Measurements from ENCODE around the gene ARHGEF18. TPM values are rescaled to one million over a fixed set of nuclear protein-coding genes. Genes with fewer than 3 reads are reported as not detected.
A peak's percentile ranks its signal among the peaks of the same experiment; 100 is the strongest.

The ARHGEF18 gene
- total RNA-seq, 2 experiments from 2014 or later, result 43.6 to 56.4 TPM

DNA sequence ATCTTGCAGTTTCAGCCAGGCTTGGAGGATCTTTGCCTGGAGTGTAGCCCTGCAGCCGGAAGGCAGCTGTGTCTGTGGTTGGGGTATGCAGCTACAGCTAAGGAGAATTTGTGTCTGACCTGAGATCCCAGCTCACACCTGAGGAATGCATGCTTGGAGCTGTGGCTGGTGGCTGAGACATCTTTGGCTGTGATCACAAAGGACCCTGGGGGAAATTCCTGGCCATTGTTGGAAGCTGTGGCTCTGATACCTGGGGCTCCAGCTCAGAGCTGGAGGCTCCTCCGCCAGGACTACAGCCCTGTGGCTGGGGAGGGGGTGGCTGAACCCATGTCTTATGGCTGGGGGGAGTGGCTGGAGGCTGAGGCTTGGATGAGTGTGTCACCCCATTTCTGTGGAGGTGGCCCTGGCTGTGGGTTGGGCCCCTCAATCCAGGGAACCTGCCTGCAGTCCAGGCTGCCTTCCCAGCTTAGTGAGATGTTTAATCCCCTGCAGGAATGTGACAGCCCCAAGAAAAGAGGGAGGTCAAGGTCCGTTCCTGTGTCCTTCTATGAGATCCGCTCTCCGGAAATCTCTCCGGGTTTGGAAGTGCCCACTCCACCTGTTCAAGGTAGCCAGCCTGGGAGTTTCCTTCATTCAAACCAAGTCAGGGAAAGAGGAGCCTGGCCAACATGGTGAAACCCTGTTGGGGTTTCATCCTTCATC, 27.6 kb downstream of the ARHGEF18 start:
- Mint-ChIP-seq H3K36me3 (peaks cover 7% of the 10 kb centered on the region), H3K9me3 (ENCODE audit: low read depth) (no peaks in the 10 kb centered on the region), H3K4me1 (no peaks in the 10 kb centered on the region), H3K4me3 (no peak overlapping the region), H3K27me3 (no peaks in the 10 kb centered on the region), H3K27ac (no peak overlapping the region)
- ATAC-seq (no peak), DNase-seq (no peak)
- CTCF ChIA-PET, result interaction anchor here (0.5 to 0.8 kb wide), 2 partner anchors 21 to 219 kb away, joined by 3 read pairs; partner anchors contain the start of gene CAMSAP3

DNA sequence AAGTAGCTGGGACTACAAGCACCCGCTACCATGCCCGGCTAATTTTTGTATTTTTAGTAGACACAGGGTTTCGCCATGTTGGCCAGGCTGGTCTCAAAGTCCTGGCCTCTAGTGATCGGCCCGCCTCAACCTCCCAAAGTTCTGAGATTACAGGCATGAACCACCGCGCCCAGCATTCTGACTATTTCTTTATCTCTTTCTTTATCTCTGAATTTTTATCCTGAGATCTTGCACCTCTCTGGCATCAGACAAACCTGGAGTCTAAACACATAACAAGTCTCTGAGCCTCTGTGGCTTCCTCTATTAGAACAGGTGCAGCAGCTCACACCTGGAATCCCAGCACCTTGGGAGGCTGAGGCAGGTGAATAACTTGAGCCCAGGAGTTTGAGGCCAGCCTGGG, 28.5 kb downstream of the ARHGEF18 start:
- ATAC-seq (no peak), DNase-seq (no peak)
- no peaks in the 10 kb centered on the region for H3K9me3 Mint-ChIP-seq (ENCODE audit: low read depth)
- H3K27me3 Mint-ChIP-seq, result no peaks in the 10 kb centered on the region
- CTCF ChIA-PET, result no interaction called here
- peaks cover 5% of the 10 kb centered on the region for H3K36me3 Mint-ChIP-seq
- H3K4me3 Mint-ChIP-seq, result no peak overlapping the region
- H3K27ac Mint-ChIP-seq, result no peak overlapping the region
- H3K4me1 Mint-ChIP-seq, result no peaks in the 10 kb centered on the region

DNA sequence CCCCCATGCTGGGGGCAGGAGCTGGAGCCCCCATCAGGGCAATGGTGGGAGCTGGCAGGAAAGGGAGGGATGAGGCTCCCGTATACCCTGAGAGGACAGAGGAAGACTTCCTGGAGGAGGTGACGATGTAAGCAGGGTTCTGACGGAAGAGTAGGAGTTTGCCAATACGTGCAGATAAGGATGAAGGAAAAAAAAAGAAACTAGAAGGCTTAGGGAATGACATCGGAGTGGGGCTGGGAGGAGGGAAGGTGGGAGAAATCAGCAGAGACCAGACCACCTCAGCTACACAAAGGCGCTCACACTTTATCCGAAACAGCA, 32.3 kb downstream of the ARHGEF18 start:
- no peak for ATAC-seq
- Mint-ChIP-seq H3K4me3 (no peak overlapping the region), H3K27me3 (no peaks in the 10 kb centered on the region), H3K9me3 (ENCODE audit: low read depth) (no peaks in the 10 kb centered on the region), H3K36me3 (peaks cover 5% of the 10 kb centered on the region), H3K4me1 (peaks cover 2% of the 10 kb centered on the region), H3K27ac (no peak overlapping the region)
- CTCF ChIA-PET, result interaction anchor here (0.7 to 2.9 kb wide), 8 partner anchors 9 to 137 kb away, joined by 3 to 21 read pairs (median 4); no protein-coding TSS in a partner anchor
- DNase-seq, result no peak

DNA sequence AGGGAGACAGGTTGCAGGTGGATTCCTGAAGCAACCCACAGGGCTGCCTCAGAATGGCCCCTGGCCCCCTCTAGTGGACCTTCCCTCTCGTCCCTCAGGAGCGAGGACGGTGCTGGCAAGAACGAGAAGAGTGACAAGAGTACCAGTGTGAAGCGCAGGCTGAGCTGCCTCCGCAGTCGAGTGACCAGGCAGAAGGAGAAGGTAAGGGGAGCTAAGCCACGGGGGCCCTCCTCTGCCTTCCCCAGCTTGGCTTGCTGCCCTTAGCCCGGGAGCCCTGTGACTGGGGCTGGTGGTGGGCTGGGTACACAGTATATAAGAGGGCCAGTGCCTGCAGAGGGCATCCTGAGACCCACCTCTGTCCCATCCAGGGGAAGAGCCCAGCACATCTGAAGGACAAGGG, 34.0 kb downstream of the ARHGEF18 start:
- Mint-ChIP-seq H3K9me3 (ENCODE audit: low read depth) (no peaks in the 10 kb centered on the region), H3K27ac (no peak overlapping the region), H3K36me3 (peaks cover 7% of the 10 kb centered on the region), H3K4me3 (no peak overlapping the region), H3K4me1 (peaks cover 10% of the 10 kb centered on the region), H3K27me3 (no peaks in the 10 kb centered on the region)
- CTCF ChIA-PET, result interaction anchor here (0.8 to 2.1 kb wide), 5 partner anchors 16 to 234 kb away, joined by 3 to 11 read pairs (median 3); no protein-coding TSS in a partner anchor
- DNase-seq, result no peak
- no peak for ATAC-seq

DNA sequence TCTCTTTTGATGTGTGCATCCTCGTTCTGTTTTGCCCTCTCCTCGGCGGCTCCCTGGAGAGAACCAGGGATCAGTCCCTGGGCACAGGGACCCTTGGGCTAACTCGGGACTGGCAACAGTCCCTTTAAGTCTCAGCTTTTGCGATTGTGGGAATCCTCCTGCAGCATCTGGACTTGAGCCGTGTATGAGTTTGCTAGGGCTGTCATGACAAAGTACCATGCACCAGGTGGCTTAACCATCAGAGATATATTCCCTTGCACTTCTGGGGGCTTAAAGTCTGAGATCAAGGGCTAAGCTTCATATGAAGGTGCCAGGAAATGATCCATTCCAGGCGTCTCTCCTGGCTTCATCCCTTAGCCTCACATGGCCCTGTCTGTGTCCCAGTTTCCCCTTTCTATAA, 34.5 kb downstream of the ARHGEF18 start:
- H3K27ac Mint-ChIP-seq, result no peak overlapping the region
- CTCF ChIA-PET, result interaction anchor here (0.8 to 2.1 kb wide), 4 partner anchors 16 to 54 kb away, joined by 3 to 11 read pairs (median 4); no protein-coding TSS in a partner anchor

DNA sequence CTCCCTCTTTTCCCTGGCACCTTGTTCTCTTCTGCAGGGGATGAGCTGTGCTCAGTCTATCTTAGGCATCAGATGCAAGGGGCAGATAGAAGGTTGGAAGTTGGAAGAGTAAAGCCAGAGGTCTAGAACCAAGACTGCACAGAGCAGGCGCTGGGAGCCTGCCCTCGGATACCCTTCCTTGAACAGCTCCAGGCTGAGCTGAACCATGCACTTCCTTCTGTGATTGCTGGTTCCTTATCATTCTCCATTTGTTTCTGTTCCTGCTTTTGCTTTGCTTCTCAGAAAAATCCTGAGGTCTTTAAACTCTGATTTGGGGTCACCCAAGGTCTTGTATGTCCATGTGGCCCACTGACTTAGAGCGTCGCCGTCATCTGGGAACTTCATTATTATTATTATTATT, 36.3 kb downstream of the ARHGEF18 start:
- Mint-ChIP-seq H3K27me3 (no peaks in the 10 kb centered on the region), H3K36me3 (peaks cover 9% of the 10 kb centered on the region), H3K4me3 (no peak overlapping the region), H3K4me1 (peaks cover 12% of the 10 kb centered on the region), H3K9me3 (ENCODE audit: low read depth) (no peaks in the 10 kb centered on the region), H3K27ac (no peak overlapping the region)
- CTCF ChIA-PET, result interaction anchor here (0.9 to 1.0 kb wide), 2 partner anchors 31 to 60 kb away, joined by 3 read pairs; no protein-coding TSS in a partner anchor
- ATAC-seq, result no peak
- no peak for DNase-seq

More for the DNA sequence above, 34.5 kb downstream of the ARHGEF18 start:
- ATAC-seq, result no peak
- no peaks in the 10 kb centered on the region for H3K27me3 Mint-ChIP-seq
- H3K36me3 Mint-ChIP-seq, result peaks cover 8% of the 10 kb centered on the region
- DNase-seq, result no peak
- H3K9me3 Mint-ChIP-seq (ENCODE audit: low read depth), result no peaks in the 10 kb centered on the region
- peaks cover 12% of the 10 kb centered on the region for H3K4me1 Mint-ChIP-seq
- no peak overlapping the region for H3K4me3 Mint-ChIP-seq

DNA sequence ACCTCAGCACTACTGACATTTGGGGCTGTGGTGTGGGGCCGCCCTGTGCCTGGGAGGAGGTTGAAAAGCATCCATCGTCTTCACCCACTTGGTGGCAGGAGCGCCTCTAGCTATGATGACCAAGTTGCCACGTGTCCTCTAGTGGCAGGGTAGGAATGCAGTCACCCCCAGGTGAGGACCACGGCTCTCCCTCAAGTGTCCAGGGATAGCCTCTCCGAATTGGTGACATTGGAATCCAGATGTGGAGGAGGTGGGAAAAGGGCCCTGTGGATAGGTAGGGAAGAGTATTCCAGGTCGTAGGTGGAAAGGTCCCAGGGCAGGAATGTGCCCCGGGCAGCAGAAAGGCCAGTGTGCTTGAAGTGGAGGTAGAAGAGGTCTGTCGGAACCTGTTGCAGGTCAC, 37.6 kb downstream of the ARHGEF18 start:
- no peak for DNase-seq
- H3K27me3 Mint-ChIP-seq, result no peaks in the 10 kb centered on the region
- ATAC-seq, result peak; percentile 23
- H3K4me1 Mint-ChIP-seq, result peaks cover 12% of the 10 kb centered on the region
- peak overlapping the region; percentile 83 for H3K27ac Mint-ChIP-seq
- no peaks in the 10 kb centered on the region for H3K9me3 Mint-ChIP-seq (ENCODE audit: low read depth)
- CTCF ChIA-PET, result interaction anchor here (1.0 to 1.2 kb wide), 2 partner anchors 203 to 413 kb away, joined by 3 to 4 read pairs; no protein-coding TSS in a partner anchor
- no peak overlapping the region for H3K4me3 Mint-ChIP-seq
- peaks cover 13% of the 10 kb centered on the region for H3K36me3 Mint-ChIP-seq

DNA sequence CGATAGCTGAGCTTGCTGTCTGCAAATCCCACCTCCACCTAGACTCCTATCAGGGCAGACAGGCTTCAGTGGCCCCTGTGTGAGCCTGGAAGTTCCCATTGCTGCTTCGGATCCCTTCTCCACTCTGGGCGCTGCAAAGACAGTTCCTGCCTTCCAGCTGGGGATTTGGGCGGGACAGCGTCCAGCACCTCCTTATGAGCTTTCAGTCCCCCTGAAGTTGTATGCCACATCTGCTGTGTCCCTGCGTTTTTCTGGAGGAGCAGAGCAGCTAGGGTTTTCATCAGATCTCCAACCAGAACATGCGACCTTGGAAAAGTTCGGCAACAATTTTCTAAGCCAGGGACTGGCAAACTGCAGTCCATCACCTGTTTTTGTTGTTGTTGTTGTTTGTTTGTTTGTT, 38.0 kb downstream of the ARHGEF18 start:
- DNase-seq (no peak), ATAC-seq (no peak)
- no peaks in the 10 kb centered on the region for H3K27me3 Mint-ChIP-seq
- H3K27ac Mint-ChIP-seq, result peak overlapping the region; percentile 83
- H3K4me1 Mint-ChIP-seq, result peaks cover 12% of the 10 kb centered on the region
- no peaks in the 10 kb centered on the region for H3K9me3 Mint-ChIP-seq (ENCODE audit: low read depth)
- CTCF ChIA-PET, result interaction anchor here (0.8 to 1.2 kb wide), 3 partner anchors 9 to 412 kb away, joined by 3 to 4 read pairs (median 4); no protein-coding TSS in a partner anchor
- H3K36me3 Mint-ChIP-seq, result peaks cover 16% of the 10 kb centered on the region
- H3K4me3 Mint-ChIP-seq, result peak overlapping the region; percentile 55

DNA sequence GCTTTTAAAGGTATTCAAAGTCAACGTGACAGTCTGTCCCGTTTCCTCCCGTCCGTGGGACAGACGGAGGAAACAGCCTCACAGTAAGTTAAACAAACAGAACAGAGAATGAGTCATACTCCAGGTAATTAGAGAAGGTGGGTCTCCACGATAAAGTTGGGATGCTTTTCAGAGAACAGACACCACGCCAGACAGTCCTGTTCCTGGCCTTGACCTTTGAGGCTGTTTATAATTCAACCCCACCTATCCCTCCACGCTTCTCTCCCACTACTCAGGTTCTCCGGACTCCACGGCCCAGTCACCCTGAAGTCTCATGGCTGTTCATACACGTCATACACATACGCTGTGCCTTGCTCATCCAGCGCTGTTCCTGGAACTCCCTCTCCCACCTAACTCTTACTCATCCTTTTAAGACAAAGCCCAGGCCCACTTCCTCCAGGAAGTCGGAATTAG, 42.5 kb downstream of the ARHGEF18 start:
- Mint-ChIP-seq H3K4me1 (peaks cover 27% of the 10 kb centered on the region), H3K9me3 (ENCODE audit: low read depth) (no peaks in the 10 kb centered on the region), H3K36me3 (peaks cover 21% of the 10 kb centered on the region), H3K4me3 (no peak overlapping the region), H3K27me3 (no peaks in the 10 kb centered on the region), H3K27ac (no peak overlapping the region)
- DNase-seq, result no peak
- CTCF ChIA-PET, result interaction anchor here (1.4 kb wide), 1 partner anchor 37 kb away, joined by 5 read pairs; no protein-coding TSS in a partner anchor
- no peak for ATAC-seq

DNA sequence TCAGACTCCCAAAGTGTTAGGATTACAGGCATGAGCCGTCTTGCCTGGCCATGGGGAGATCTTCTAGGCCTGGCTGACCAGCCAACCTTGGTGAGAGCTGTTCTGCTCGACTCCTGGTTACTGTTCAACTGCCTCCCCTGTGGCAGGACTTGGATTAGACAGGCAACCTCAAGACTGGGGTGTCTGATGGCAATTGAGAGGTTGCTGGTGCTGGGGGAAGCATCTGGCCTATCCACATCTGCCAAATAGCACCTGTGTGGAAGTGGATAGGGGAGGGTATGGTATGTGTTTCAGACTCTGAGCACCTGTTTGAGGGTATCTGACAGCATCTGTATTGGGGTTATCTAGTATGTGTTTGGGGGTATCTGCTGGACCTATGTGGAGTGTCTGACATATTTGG, 44.7 kb downstream of the ARHGEF18 start:
- Mint-ChIP-seq H3K27me3 (no peaks in the 10 kb centered on the region), H3K4me1 (peaks cover 29% of the 10 kb centered on the region), H3K36me3 (peaks cover 22% of the 10 kb centered on the region), H3K4me3 (peak overlapping the region; percentile 43), H3K9me3 (ENCODE audit: low read depth) (no peaks in the 10 kb centered on the region), H3K27ac (no peak overlapping the region)
- DNase-seq, result no peak
- CTCF ChIA-PET, result interaction anchor here (0.6 to 6.5 kb wide), 2 partner anchors 39 to 96 kb away, joined by 3 to 29 read pairs; no protein-coding TSS in a partner anchor
- ATAC-seq, result no peak

DNA sequence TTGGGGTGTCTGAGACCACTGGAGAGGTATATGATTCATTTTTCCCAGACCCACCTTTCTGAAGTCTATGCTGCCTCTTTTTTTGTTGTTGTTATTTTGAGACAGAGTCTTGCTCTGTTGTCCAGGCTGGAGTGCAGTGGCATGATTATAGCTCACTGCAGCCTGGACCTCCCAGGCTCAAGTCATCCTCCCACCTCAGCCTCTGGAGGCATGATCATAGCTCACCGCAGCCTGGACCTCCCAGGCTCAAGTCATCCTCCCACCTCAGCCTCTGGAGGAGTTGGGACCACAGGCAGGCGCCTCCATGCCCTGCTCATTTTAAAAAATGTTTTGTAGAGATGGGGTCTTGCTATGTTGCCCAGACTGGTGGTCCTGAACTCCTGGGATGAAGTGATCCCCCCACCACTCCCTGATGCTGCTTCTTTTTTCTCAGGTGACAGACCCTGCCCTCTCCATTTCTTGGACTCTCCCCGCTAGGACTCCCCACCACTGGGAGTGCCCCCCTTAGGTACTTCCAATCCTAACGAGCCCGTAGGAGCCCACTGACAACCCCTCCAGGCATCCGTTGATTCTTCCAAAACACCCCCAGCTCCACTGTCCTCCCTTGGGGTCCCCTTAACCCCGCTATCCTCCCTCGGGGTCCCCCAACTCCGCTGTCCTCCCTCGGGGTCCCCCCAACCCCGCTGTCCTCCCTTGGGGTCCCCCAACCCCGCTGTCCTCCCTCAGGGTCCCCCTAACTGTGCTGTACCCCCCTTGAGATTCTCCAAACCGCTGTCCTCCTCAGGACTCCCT, 45.4 kb downstream of the ARHGEF18 start:
- H3K27ac Mint-ChIP-seq, result peak overlapping the region; percentile 79
- peaks cover 35% of the 10 kb centered on the region for H3K4me1 Mint-ChIP-seq
- CTCF ChIA-PET, result interaction anchor here (0.8 to 6.5 kb wide), 4 partner anchors 40 to 174 kb away, joined by 3 to 29 read pairs (median 6); partner anchors contain the start of gene MCOLN1
- no peaks in the 10 kb centered on the region for H3K9me3 Mint-ChIP-seq (ENCODE audit: low read depth)
- peak overlapping the region; percentile 83 for H3K4me3 Mint-ChIP-seq
- peaks cover 27% of the 10 kb centered on the region for H3K36me3 Mint-ChIP-seq
- no peak for ATAC-seq
- DNase-seq, result no peak
- no peaks in the 10 kb centered on the region for H3K27me3 Mint-ChIP-seq

DNA sequence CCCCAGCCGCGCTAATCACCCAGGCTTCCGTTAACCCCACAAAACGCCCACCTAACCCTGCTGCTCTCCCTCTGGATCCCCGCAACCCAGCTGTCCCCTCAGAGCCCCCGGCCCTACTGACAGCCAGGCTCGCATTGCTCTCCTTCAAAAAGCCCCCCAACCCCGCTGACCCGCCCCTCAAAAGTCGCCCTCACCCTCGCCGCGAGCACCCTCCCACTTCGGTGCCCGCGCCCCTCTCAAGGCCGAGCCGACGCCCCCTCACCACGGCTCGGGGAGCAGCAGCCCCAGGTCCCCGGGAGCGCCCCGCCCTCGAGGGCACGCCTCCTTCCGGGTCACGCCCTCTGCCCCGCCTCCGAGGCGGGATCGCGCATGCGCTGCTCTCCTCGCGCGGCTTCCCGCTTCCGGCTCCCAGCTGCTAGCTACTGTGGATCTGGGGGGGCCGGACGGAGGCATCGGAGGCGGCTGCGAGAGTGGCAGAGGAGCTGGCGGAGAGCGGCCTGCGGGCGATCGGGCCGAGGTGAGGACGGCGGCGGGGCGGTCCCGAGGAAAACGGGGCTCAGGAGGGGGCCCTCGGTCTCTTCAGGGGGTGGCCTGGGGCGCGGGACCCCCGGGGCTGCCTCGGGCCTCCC, 46.1 kb downstream of the ARHGEF18 start:
- CTCF ChIA-PET, result interaction anchor here (0.8 to 6.5 kb wide), 5 partner anchors 8 to 174 kb away, joined by 3 to 29 read pairs (median 4); partner anchors contain the start of gene MCOLN1
- ATAC-seq, result peak; percentile 97
- Mint-ChIP-seq H3K4me3 (peak overlapping the region; percentile 83), H3K9me3 (ENCODE audit: low read depth) (no peaks in the 10 kb centered on the region), H3K36me3 (peaks cover 27% of the 10 kb centered on the region), H3K27me3 (no peaks in the 10 kb centered on the region), H3K4me1 (peaks cover 39% of the 10 kb centered on the region), H3K27ac (peak overlapping the region; percentile 79)
- DNase-seq, result peak; percentile 94

Data from activated CD8-positive, alpha-beta memory T cell treated with anti-CD3 and anti-CD28 coated beads, Interleukin-2, amount 10 ng/mL, durations not matched to agents 7 days and 5 days (primary cell).